Sciatic nerve (tissue), 2 donors: Measurements from ENCODE around the gene GGTA1. TPM values are rescaled to one million over a fixed set of nuclear protein-coding genes. Genes with fewer than 3 reads are reported as not detected.
"Not testable (repeated sequence)": the region's sequence is repeated elsewhere in the genome, so short reads cannot be mapped to it uniquely, and the experiment has no call there.

Source experiments
- ATAC-seq: fragments of 200-7000 bp; cut with Tn5 transposase; one replicate; pipeline ENCODE4 v1.9.1; 2020; ENCODE audit warnings: mild to moderate bottlenecking, moderate library complexity
- DNase-seq: peaks from one replicate; pipeline ENCODE4 v3.0.0-alpha.2; 2020; ENCODE audit warnings: low spot score
- intact Hi-C: fragments of 100-400 bp; cut with DNase I; formaldehyde crosslinking; loops from one replicate; pipeline ENCODE4 v1.14.2; 2022
- total RNA-seq: library from RNA; stranded (reverse); fragmentation: NEBNext Ultra II Directional; extraction: Animal tissue kit (Norgen Biotek cat#: 25700); gene quantifications from one replicate; pipeline ENCODE4 v1.2.1, GENCODE V29; 2021
- donor health status: DM: no; HTN: no; CAD: no.
- donor health status: DM: no; HTN: no; CAD: no.

The GGTA1 gene
- total RNA-seq, 1 donor from 2014 or later: 16.0 TPM

DNA sequence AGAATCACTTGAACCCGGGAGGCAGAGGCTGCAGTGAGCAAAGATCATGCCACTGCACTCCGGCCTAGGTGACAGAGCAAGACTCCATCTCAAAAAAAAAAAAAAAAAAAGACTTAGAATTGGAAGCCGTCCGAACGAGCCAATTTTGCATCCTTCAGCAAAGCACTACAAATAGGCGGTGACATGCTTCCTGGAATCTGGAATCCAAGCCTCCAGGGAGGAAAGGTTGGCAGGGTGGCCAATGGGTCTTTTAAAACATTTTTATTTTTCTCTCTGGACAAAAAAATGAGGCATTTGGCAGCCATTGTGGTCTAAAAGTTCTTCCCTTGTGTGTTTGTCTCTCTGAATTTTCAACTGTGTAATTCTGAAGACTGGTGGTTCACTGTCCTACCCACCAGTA lies 26.4 kb downstream of the GGTA1 start:
- no peak for ATAC-seq
- intact Hi-C loops: no loop called here
- no peak for DNase-seq

DNA sequence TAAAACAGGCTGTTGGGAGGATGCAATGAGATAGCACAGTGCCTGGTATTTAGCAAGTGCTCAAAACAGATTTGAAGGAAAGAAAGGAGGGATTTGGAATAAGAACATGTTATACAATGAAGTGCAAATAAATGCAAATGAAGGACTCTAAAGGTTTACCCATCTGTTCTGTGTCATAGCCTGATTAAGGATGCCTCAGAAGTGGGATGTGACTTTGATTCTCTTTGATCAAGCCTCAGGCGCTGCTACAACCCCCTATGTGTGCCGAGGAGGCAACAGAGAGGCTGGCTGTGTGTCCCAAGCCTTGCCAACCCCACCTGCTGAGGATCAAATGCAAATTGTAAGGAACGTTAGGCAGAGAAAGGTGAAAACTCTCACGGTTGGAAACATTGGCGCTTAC lies 27.2 kb downstream of the GGTA1 start:
- DNase-seq (no peak), ATAC-seq (no peak)
- intact Hi-C loops: no loop called here

DNA sequence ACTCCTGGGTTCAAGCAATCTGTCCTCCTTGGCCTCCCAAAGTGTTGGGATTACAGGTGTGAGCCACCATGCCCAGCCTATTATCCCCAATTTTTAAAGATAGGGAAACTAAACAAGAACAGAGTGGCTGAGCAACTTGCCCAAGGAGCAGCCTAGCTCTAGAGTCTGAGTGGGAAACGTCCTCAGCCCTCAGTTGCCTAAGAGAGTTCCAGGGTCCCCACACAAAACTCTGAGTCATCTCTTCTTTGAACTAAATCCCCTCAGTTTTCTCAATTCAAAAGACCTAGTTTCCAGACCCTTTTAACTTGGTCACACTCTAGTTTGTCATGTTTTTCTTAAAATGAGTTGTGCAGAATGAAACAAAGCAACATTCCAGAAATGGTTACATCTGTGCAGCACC lies 33.5 kb downstream of the GGTA1 start:
- ATAC-seq (no peak), DNase-seq (no peak)
- intact Hi-C loops: no loop called here

GRCh38 chr9:121464968-121465367 lies 34.7 kb downstream of the GGTA1 start:
- ATAC-seq (peak; percentile 15), DNase-seq (no peak)
- intact Hi-C loops: no loop called here

DNA sequence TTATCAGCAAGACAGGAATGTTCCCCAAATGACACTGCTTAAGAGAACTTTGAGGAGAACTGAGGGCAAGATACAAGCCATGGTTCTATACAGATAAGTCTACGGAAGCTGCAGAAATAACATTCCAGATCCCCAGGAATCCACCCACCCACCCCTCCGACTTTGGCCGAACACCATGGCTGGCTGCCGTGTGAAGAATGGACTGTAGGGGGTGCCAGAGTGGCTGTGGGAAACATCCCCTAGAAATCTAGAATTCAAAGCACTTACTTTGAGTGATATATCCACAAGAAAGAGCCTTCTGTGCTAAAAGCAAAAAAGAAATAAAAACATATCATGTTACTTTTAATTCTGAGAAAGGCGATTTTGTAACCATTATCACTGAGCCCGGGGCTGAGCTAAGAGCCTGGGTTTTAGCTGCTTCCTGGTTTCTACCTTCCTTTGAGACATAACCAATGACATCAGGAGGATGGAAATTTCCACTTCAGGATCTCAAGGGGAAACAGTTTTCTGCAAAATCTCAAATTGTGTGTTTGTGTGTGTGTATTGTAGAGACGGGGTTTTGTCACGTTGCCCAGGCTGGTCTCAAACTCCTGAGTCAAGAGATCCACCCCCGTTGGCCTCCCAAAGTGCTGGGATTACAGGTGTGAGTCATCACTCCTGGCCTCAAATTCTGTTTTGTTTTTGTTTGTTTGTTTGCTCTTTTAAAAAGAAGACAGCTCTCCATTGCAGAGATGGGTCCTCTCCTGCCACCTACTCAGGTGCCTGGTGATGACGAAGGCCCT lies 36.4 kb downstream of the GGTA1 start:
- DNase-seq: peak; percentile 72
- ATAC-seq: peak; percentile 70
- intact Hi-C loops: no loop called here

DNA sequence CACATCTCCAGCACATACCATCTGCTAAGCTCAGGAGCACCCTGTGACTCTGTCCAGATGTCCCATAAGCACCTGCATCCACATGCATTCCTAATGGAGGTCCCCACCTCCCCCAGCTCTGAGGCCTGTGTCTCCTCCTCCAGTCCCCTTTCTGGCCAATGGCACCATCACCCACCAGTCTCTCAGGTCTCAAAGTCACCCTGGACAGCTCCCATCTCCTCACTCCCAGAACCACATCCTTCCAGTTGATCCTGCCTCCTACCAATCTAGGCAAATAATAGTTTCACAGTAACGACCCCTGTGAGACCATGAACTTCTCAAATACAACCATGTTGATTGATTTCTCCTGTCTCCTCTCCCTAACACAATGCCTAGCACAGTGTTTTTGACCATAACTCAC lies 40.1 kb downstream of the GGTA1 start:
- intact Hi-C loops: no loop called here
- DNase-seq (no peak), ATAC-seq (no peak)

GRCh38 chr9:121458449-121458848 lies 41.2 kb downstream of the GGTA1 start:
- not testable (repeated sequence) for DNase-seq

DNA sequence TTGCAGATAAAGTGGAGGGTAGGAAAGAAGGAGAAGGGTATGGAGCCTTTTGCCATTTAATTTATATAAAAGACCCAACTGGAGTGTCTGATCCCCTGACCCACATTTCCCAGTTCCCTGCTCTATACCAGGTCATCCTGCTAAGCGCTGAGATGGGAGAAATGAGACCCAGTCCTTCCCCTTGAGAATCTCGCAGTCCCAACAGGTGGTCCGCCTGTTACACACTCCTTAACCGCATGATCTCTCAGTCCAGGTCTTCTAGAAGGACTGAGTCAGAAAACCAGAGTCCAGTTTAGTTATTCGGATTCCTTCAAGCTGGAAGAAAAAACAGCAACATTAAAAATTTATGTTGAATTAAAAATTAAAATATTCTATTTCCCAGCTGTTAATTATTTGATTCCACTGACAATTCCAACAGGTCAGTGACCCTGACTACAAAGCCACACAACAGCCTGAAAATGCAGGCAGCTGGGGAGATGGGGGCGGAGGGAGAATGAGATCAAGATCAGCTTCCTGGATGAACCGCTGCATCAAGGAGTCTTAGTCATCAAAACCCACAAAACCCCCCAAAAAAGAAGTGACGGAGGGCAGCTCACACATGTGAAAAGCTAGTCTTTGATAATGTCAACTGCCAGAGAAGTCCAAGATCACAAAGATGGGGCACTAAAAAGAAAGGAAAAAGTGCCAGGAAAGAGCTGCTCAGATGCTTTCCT lies 44.0 kb downstream of the GGTA1 start:
- DNase-seq (no peak), ATAC-seq (no peak)
- intact Hi-C loops: no loop called here

More at GRCh38 chr9:121458449-121458848, 41.2 kb downstream of the GGTA1 start:
- ATAC-seq, intact Hi-C loops: not testable (repeated sequence)

DNA sequence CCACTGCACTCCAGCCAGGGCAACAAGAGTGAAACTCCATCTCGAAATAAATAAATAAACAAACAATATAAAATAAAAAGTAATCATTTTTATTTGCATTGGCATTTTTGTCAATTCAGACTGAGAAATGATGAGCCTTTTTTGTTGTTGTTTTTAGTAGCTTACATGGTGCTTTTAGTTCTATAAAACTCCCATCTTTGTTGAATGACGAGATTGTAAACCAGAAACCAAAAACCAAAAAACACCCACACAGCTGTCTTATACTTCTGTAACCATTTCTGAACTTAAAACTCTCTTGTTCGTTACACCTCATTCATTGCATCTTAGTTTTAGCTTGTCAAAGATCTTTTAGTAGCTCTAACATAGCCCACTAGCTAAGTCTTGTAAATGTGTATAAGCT lies 44.7 kb downstream of the GGTA1 start:
- no peak for ATAC-seq
- DNase-seq: no peak
- intact Hi-C loops: no loop called here

DNA sequence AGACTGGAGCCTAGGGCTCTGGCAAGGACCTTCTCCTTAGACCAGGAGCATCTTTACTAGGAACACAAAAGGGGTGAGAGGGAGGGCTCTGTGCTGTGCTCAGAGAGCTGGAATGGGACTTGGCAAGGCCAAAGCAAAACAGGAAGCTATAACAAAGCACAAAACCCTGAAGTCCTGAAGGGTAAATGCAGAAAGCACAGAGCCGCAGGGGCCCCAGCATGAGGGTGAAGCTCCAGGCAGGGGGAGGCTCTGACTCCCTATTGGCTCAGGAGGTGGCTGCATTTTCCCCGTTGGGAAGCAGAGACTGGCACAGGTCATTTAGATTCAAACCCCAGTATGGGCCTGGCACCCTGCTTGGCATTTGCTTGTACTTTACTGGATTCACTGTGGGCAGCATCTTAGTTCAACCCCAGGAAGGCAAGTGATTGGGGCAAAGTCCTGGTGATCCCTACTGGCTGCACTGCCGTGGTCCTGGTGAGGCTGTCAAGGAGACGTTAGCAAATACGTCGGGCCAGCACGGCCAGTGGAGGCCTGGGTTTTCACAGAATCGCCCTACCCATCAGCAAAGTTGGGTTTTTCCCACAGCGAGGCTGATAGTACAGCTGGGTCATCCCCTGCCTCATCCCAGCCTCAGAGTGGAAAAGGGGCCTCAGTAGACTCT lies 46.3 kb downstream of the GGTA1 start:
- intact Hi-C loops: no loop called here
- no peak for DNase-seq
- no peak for ATAC-seq

DNA sequence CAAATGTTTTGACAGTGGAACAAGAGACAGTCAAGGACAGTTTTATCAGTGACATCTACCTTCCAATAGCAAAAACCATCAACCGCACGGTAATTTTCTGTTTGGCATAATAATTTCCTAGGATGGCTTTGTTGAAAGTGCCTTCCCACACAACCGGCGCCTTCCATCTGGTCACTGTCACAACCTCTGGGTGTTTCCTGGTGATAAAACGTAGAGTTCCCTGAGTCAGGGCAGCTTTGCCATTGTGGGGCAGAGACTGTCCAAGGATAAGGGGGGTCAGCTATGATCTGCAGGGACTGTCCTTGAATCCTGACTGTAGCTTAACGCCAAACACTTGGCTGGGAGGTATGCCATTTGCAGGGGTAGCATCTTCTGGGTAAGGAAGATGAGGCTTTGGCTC lies 47.6 kb downstream of the GGTA1 start:
- ATAC-seq: no peak
- no peak for DNase-seq
- intact Hi-C loops: no loop called here

DNA sequence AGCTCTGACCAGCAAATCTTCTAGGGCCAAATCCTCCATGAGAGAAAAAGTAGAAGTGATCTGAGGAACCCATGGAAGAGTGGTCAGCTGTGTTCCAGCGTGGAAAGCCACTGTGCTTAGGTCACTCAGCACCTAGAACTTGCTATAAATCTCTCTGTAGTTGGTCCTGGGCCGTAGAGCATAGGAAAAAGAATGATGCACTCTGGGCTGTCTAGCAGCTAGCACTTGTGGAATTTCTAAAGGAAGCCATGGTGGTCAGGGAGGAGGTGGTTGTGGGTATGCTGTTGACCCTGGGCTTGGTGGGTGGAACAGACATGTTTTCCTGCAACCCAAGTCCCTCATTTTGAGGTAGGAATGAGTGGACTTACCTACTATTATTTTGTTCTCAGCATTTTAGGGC lies 48.1 kb downstream of the GGTA1 start:
- intact Hi-C loops: no loop called here
- ATAC-seq: no peak
- no peak for DNase-seq

- intact Hi-C loops: no loop called here
- ATAC-seq (no peak), DNase-seq (no peak)
These were observed 49.4 kb downstream of the GGTA1 start for GRCh38 chr9:121450241-121450640.

- intact Hi-C loops: no loop called here
- ATAC-seq: no peak
- no peak for DNase-seq
These were observed 49.9 kb downstream of the GGTA1 start for GRCh38 chr9:121449786-121450185.

DNA sequence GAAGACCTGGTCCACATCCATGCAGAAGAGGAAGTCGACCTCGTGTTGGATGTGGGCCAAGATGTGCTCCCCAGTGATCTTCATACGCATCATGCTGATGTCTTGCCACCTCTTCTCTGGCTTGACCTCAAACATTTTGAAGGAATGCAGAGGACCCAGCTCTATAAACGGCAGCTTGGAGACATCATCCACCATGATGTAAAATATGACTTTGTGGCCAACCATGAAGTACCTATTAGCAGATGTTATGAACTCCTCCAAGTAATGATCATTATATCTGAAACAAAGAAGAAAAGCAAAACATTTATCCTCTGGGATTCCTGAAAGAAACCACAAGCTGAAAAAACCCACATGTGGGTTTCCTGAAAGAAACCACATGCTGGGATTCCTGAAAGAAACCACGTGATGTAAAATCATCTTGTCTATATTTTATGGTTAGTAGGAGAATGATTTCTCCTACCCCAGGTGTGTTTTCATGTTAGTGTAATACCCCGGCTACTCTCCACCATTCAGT lies 52.3 kb downstream of the GGTA1 start:
- intact Hi-C loops: no loop called here
- DNase-seq (no peak), ATAC-seq (no peak)

DNA sequence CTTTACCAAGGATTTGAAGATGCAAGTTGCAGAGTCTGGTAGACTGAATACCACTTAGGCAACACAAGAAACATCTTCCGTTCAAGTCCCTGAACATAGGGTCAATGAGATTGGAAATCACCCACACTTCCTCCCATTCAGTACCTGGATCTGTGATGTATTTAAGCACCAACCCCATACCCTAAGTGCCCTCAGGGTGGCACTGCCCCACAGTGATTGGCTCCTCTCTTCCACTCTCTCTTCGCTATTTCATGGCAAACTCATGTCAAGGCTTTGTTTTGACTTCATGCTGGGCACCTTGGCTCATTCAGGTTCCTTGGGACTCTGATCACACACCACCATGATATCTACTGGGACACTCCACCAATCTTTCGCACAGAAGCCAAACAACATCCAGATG lies 53.7 kb downstream of the GGTA1 start:
- intact Hi-C loops: no loop called here
- DNase-seq (no peak), ATAC-seq (no peak)

GRCh38 chr9:121443981-121444380 lies 55.7 kb downstream of the GGTA1 start:
- DNase-seq: no peak
- ATAC-seq: no peak
- intact Hi-C loops: no loop called here

GRCh38 chr9:121441165-121441564 lies 58.5 kb downstream of the GGTA1 start:
- intact Hi-C loops: no loop called here
- DNase-seq (no peak), ATAC-seq (no peak)

DNA sequence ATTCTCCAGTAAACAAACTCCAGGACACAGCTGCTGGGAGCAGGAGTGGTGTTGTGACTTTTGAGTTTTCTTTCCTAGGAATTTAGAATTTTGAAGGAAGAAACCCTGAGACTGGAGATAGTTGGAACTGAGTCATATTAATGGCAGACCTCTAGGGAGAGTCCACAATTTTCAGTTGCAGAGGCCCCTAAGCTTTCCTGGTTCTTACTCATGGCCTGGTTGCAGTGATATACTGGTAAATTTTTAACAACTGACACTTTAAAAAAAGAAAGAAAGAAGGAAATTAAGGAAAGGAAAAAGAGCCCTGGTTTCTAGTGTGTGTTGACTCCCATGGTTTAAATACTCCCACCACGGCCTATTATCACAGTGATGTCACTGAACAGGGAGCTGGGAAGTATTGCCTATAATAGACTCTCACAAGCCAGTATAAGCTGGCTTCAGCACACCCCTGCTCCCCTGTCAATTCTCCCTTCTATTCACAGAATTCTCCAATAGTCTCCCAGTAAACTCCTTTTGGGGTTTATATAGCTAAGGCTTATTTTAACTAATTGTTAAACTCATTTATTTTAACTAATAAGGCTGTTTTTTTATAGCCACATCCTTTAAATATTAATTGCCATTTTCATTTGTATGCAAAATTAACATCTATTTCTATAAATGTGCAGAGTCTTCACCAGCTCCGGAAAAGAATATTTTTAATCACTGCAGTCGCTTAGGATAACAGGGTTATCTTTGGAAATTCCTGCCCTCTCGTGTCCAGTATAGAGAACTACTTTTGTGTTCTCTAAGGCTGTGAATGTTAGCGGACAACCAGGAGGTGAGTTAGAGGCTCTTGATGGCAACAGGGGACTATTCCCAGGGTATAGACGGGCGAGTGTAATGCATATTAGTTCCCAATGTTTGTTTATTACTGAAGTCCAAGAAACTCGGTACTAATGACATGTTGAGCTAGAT lies 59.7 kb downstream of the GGTA1 start:
- intact Hi-C loops: no loop called here
- ATAC-seq (peak; percentile 85), DNase-seq (no peak)
